ENCODE measurements around the gene TMEM161A. TPM values are rescaled to one million over a fixed set of nuclear protein-coding genes. Genes with fewer than 3 reads are reported as not detected.
A peak's percentile ranks its signal among the peaks of the same experiment; 100 is the strongest.

The TMEM161A gene
- total and polyA plus RNA-seq, 8 donors: 6.4 to 59.5 (median 14.5) TPM

DNA sequence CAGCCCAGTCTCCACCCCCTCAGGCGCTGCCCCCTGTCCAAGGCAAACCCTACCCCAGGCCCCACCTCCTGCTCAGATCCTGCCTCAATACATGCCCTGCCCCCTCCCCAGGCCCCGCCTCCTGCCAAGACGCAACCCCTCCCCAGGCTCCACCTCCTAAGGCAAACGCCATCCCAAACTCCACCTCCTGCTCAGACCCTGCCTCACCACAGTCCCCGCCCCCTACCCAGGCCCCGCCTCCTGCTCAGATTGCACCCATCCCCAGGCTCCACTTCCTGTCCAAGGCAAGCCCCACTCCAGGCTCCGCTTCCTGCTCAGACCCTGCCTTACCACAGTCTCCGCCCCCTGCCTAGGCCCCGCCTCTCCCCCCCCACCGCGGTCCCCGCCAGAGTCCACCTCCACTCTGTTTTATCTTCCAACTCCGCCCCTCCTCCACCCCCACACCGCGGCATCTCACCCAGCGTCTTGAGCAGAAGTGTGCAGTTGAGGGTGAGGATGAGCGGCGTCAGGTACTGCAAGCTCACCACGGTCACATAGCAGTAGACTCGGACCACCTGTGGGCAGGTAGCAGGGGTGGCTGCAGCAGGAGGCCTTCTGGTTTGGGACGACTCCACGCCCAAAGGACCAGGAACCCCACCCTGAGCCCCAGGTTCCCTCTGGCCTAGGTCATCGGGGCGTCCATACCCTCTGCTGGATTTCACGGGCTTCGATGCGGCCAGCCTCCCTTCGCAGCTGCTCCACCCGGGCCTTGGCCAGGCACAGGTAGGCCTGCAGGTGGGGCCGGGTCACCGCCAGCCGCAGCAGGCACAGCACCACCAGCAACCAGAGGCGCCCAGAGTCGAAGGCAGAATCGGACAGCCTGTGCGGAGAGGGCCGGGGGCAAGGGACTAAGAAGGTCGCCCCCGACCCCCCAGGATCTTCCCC lies 17.7 kb downstream of the TMEM161A start:
- peak overlapping the region; percentile 25 to 34 (median 30) for H3K4me3 ChIP-seq
- peaks cover 0 to 14% (median 3%) of the 10 kb centered on the region in 4 donors for H3K4me1 ChIP-seq
- H3K9me3 ChIP-seq: peaks cover 0 to 7% (median 0%) of the 10 kb centered on the region in 4 donors
- DNase-seq: peak; percentile 68 to 94
- TF ChIP-seq CTCF (IDR thresholded peaks at IDR 0.05) (no peak), POLR2AphosphoS5 (IDR thresholded peaks at IDR 0.05) (no peak), EP300 (IDR thresholded peaks at IDR 0.05) (no peak), POLR2A (IDR thresholded peaks at IDR 0.05) (no peak)
- H3K27ac ChIP-seq: peak overlapping the region in 3 of 5 donors; percentile 21 to 66 (median 44)
- 42 to 54% (median 49%) methylated on average over 22 to 39 of the region's 39 CpGs for WGBS, 5 donors
- no peaks in the 10 kb centered on the region for H3K27me3 ChIP-seq
- peaks cover 7 to 37% (median 36%) of the 10 kb centered on the region in 4 donors for H3K36me3 ChIP-seq
- intact Hi-C loops (cut with DNase I; ENCODE audit: low total_unique reads): no loop called here

- intact Hi-C loops (cut with DNase I; ENCODE audit: low total_unique reads): no loop called here
- TF ChIP-seq POLR2AphosphoS5 (IDR thresholded peaks at IDR 0.05) (no peak), EP300 (IDR thresholded peaks at IDR 0.05) (no peak), CTCF (IDR thresholded peaks at IDR 0.05) (no peak), POLR2A (IDR thresholded peaks at IDR 0.05) (no peak)
- WGBS, 5 donors: 83 to 96% (median 92%) methylated on average over 39 of the region's 39 CpGs
- no peak for DNase-seq
- no peaks in the 10 kb centered on the region for H3K27me3 ChIP-seq
- H3K27ac ChIP-seq: peak overlapping the region in 2 of 5 donors; percentile 35 to 66
- peaks cover 0 to 7% (median 0%) of the 10 kb centered on the region in 4 donors for H3K9me3 ChIP-seq
- peak overlapping the region in 3 of 4 donors; percentile 15 to 34 (median 25) for H3K4me3 ChIP-seq
- peaks cover 7 to 36% (median 35%) of the 10 kb centered on the region in 4 donors for H3K36me3 ChIP-seq
- H3K4me1 ChIP-seq: peaks cover 0 to 14% (median 3%) of the 10 kb centered on the region in 4 donors
These were observed 18.7 kb downstream of the TMEM161A start for GRCh38 chr19:19119325-19120237.

DNA sequence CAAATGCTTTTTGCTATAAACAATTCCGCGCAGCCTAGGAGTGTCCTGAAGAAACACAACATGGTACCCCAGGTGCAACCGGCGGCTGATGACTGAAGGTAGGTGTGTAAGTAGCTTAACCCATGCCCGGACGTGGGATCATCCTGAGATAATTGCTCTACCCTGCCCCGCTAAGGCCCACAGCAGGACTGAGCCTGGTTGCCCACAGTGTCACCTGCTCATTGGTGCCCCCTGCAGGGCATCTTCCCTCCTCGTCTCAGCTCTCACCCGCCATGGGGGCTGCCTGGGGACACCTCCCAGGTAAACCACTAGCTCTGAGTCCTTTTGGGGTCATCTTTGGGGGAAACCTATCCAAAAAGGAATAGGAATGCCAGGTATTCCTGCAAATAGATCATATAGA lies 22.3 kb downstream of the TMEM161A start:
- Histone ChIP-seq H3K27ac (no peak overlapping the region), H3K4me3 (no peak overlapping the region), H3K36me3 (peaks cover 5 to 19% (median 16%) of the 10 kb centered on the region in 4 donors), H3K9me3 (no peaks in the 10 kb centered on the region), H3K27me3 (peaks cover 0 to 3% (median 0%) of the 10 kb centered on the region in 3 donors), H3K4me1 (peaks cover 1 to 19% (median 6%) of the 10 kb centered on the region in 4 donors)
- 70 to 85% (median 82%) methylated on average over 4 to 9 of the region's 9 CpGs for WGBS, 5 donors
- intact Hi-C loops (cut with DNase I; ENCODE audit: low total_unique reads): no loop called here
- TF ChIP-seq CTCF (IDR thresholded peaks at IDR 0.05): peak in 2 of 7 experiments; percentile 12 to 18
- TF ChIP-seq EP300 (IDR thresholded peaks at IDR 0.05): no peak
- DNase-seq: peak; percentile 24 to 29
